ENCODE measurements around the gene SLC1A2.

Gene SLC1A2

DNA sequence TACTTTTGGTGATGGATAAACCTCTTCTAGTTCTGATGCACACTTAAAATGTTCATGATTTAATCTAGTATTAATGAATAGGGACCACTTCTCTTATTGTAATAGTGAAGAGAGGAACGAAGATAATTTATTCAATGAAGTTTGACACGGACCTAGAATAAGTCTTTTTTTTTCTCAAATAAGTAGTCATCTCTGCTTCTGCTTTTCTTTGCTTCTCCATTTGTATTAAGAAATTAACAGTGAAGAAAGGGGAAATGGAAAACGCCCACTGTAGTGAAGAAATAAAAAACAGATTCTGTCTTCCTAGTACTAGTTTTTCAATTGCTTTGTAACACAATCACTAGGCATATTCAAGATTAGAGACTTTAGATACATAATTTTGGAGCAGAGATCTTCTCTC is 207.4 kb downstream of the SLC1A2 start:
- DNase-seq (ENCODE audit: low spot score in 2 of 2) = no peak
- Histone ChIP-seq H3K4me1 (peaks cover 10% of the 10 kb centered on the region), H3K4me3 (no peak overlapping the region), H3K9me3 (no peaks in the 10 kb centered on the region), H3K27me3 (ENCODE audit: low read depth) (no peaks in the 10 kb centered on the region), H3K36me3 (replicated peaks) (no peaks in the 10 kb centered on the region)
- in situ Hi-C loops (cut with MboI; ENCODE audit: low sequenced_read_pairs) = no loop called here

DNA sequence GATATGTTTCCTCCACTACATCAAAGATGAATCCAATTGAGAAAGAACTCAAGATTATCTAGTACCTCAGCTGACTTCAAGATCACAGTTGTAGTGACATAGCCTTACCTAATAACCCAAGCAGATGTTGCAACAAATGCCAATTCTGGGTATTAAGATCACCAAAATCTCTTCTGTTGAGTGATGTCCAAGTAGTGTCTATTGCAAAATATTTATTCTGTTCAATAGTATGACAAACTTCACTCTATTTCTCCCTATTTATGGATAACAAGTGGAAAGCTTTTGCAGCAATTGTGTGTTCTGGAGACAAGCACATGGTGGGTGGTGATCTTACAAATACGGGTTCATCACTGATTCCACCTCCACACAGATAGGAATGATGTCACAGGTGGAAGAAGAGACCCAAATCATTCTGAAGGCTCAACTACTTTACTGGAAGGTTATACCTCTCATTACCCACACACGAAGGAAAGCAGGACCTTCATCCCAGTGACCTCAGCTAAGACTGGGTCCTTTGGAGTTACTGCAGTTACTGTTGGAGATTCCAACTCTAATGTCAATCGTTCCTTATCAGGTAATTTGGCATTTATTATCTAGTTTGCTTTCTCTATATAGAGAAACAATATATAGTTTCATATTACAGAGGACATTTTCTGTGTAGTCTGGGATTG is 208.3 kb downstream of the SLC1A2 start:
- in situ Hi-C loops (cut with MboI; ENCODE audit: low sequenced_read_pairs) = no loop called here
- no peak overlapping the region for H3K4me3 ChIP-seq
- no peaks in the 10 kb centered on the region for H3K9me3 ChIP-seq
- DNase-seq (ENCODE audit: low spot score in 2 of 2) = no peak
- H3K4me1 ChIP-seq = peaks cover 3% of the 10 kb centered on the region; the same call in 1 of the 2 replicates
- no peaks in the 10 kb centered on the region for H3K27me3 ChIP-seq (ENCODE audit: low read depth)
- no peaks in the 10 kb centered on the region for H3K36me3 ChIP-seq (replicated peaks)

DNA sequence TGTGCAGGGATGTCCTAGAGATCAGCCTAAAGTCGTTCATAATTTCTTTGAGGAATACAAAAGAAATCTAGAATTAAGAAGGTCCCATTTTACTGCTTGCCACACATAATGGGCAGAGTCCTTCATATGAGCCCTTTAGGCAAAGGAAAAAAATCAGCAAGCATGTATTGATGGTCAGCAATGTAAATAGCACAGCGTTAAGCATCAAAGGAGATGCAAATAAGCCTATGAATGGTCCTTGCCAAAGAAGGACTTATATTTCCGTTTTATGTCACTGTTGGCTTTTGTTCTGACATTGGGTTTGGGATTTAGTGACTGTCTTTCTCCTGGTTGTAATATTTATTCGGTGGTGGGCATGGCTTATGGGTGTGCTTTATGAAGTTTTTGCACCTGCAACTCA is 210.6 kb downstream of the SLC1A2 start:
- Histone ChIP-seq H3K36me3 (replicated peaks) (no peaks in the 10 kb centered on the region), H3K4me3 (no peak overlapping the region), H3K9me3 (no peaks in the 10 kb centered on the region), H3K4me1 (no peaks in the 10 kb centered on the region), H3K27me3 (ENCODE audit: low read depth) (no peaks in the 10 kb centered on the region)
- DNase-seq (ENCODE audit: low spot score in 2 of 2) = no peak
- in situ Hi-C loops (cut with MboI; ENCODE audit: low sequenced_read_pairs) = no loop called here

DNA sequence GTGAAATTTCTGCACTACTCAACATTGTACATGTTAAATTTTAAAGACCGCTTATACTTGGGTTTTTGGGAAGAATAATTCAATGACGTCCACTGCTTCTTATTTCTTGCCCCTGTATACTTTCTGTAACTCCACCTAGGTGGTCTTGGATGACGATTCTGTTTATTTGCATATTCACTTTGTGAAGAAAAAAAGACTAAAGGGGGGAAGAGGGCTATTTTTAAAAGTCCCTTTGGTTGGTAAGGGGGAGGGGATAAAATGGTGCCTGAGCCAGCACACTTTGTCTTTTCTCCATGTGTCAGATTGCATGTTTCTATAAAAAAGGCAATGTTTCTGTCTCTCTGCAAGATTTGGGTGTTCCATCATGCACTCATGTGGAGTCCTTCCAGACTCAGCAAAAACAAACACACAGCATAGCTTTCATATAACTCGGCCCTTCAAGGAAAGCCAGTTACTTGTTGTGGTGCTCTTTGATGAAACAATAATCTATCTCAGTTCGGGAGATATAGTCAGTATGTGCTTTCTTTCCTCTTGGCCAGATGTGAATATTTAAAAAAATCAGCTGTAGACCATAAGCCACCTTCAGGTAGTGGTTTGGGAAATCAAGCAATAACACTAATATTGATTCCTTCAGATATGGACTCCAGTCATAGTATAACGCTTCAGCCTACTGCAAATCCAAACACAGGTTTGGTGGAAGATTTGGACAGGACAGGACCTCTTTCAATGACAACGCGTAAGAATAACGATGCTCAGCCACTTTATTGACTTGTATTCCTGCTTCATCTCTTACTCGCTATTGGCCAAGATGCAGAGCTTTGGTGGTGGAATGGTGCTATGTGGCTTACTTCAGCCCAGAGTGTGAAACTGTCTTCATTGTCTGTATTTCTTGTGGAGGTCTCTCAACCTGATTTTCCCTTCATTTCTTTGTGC is 211.6 kb downstream of the SLC1A2 start:
- no peaks in the 10 kb centered on the region for H3K27me3 ChIP-seq (ENCODE audit: low read depth)
- H3K36me3 ChIP-seq (replicated peaks) = no peaks in the 10 kb centered on the region
- no peaks in the 10 kb centered on the region for H3K9me3 ChIP-seq
- H3K4me1 ChIP-seq = no peaks in the 10 kb centered on the region
- in situ Hi-C loops (cut with MboI; ENCODE audit: low sequenced_read_pairs) = no loop called here
- DNase-seq (ENCODE audit: low spot score in 2 of 2) = no peak
- H3K4me3 ChIP-seq = no peak overlapping the region

- Histone ChIP-seq H3K4me1 (no peaks in the 10 kb centered on the region), H3K27me3 (ENCODE audit: low read depth) (no peaks in the 10 kb centered on the region), H3K36me3 (replicated peaks) (no peaks in the 10 kb centered on the region), H3K9me3 (no peaks in the 10 kb centered on the region), H3K4me3 (no peak overlapping the region)
- in situ Hi-C loops (cut with MboI; ENCODE audit: low sequenced_read_pairs) = no loop called here
- DNase-seq (ENCODE audit: low spot score in 2 of 2) = no peak
Measured at GRCh38 chr11:35206616-35207015, 212.7 kb downstream of the SLC1A2 start.

DNA sequence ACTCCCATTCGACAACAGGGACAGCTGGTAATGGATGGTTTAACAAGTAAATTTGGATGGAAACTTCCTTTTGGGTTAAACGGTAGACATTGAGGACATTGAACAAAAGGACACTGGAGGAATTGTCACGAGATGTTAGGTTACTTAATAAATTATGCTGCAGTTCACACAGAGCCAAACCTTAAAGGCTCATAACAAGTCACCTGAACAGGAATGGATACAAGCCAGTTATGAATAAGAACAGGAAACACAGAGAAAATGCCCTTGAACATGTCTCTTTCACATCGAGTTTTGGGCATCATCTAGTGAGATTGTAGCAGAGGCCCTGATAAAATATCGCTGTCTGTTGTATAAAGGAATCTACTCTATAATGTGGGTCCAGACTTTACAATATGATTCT is 214.7 kb downstream of the SLC1A2 start:
- Histone ChIP-seq H3K4me3 (no peak overlapping the region), H3K4me1 (no peaks in the 10 kb centered on the region), H3K27me3 (ENCODE audit: low read depth) (no peaks in the 10 kb centered on the region), H3K36me3 (replicated peaks) (no peaks in the 10 kb centered on the region), H3K9me3 (no peaks in the 10 kb centered on the region)
- in situ Hi-C loops (cut with MboI; ENCODE audit: low sequenced_read_pairs) = no loop called here
- no peak for DNase-seq (ENCODE audit: low spot score in 2 of 2)
